IMR-90 (cell line): Measurements from ENCODE around the gene FAM53B. TPM values are rescaled to one million over a fixed set of nuclear protein-coding genes. Genes with fewer than 3 reads are reported as not detected.

Experiments
- ATAC-seq: fragments of 200-7000 bp; cut with Tn5 transposase; 2 replicates; pipeline ENCODE4 v1.9.1; 2020; ENCODE audit warnings: low read depth, mild to moderate bottlenecking, moderate library complexity
- BruUV-seq: library from RNA; stranded (reverse); fragments of 400-500 nt; replicated peaks from 2 replicates; lab custom pipeline; 2021; lab: Mats Ljungman, UMichigan
- CTCF ChIA-PET: fragments of 300-600 bp; formaldehyde crosslinking; extraction: SDS; loops from one replicate; lab custom pipeline; 2021; ENCODE audit warnings: antibody characterized with exemption; lab: Yijun Ruan, JAX
- POLR2A ChIA-PET: fragments of 300-600 bp; sonication (Branson Sonifier 250); formaldehyde crosslinking; loops from one replicate; lab custom pipeline; 2022; ENCODE audit warnings: antibody characterized with exemption; ENCODE audit not compliant: unreplicated experiment; lab: Charles Lee
- DNase-seq: peaks from one replicate; pipeline ENCODE4 v3.0.0; 2013
- H2AFZ ChIP-seq: replicated peaks from 2 replicates; pipeline ENCODE3; 2013; ENCODE audit warnings: low read length, mild to moderate bottlenecking; ENCODE audit not compliant: poor library complexity
- H2AK5ac ChIP-seq: 2 replicates; pipeline ENCODE4 v1.6.1; 2013; ENCODE audit warnings: low read depth, low read length, inconsistent platforms
- H2AK9ac ChIP-seq: replicated peaks from 2 replicates; pipeline ENCODE3; 2013; ENCODE audit warnings: mild to moderate bottlenecking, low read depth, low read length, moderate library complexity; ENCODE audit not compliant: poor library complexity
- H2BK120ac ChIP-seq: 2 replicates; pipeline ENCODE4 v1.6.1; 2013; ENCODE audit warnings: low read depth, low read length, inconsistent platforms
- H2BK15ac ChIP-seq: 3 replicates; pipeline ENCODE4 v1.6.1; 2013; ENCODE audit warnings: low read depth, low read length, inconsistent platforms
- H2BK20ac ChIP-seq: 2 replicates; pipeline ENCODE4 v1.6.1; 2013; ENCODE audit warnings: low read depth, mild to moderate bottlenecking, inconsistent platforms, low read length, moderate library complexity
- H2BK5ac ChIP-seq: 2 replicates; pipeline ENCODE4 v1.6.1; 2013; ENCODE audit warnings: mild to moderate bottlenecking, low read depth, low read length, inconsistent platforms; ENCODE audit not compliant: poor library complexity, severe bottlenecking
- H3K14ac ChIP-seq: replicated peaks from 2 replicates; pipeline ENCODE4 v1.6.1; 2013; ENCODE audit warnings: low read depth, low read length, inconsistent platforms
- H3K18ac ChIP-seq: 2 replicates; pipeline ENCODE4 v1.6.1; 2013; ENCODE audit warnings: low read depth, low read length, control low read depth
- H3K23ac ChIP-seq: 2 replicates; pipeline ENCODE4 v1.6.1; 2013; ENCODE audit warnings: low read depth, low read length, inconsistent platforms
- H3K27ac ChIP-seq: 2 replicates; pipeline ENCODE4 v1.5.1; 2013; ENCODE audit warnings: mild to moderate bottlenecking, control low read depth, low read length; ENCODE audit not compliant: insufficient read depth
- H3K27me3 ChIP-seq: 2 replicates; pipeline ENCODE4 v1.6.1; 2013; ENCODE audit warnings: low read length; ENCODE audit not compliant: control insufficient read depth, insufficient read depth
- H3K36me3 ChIP-seq: 2 replicates; pipeline ENCODE4 v1.6.1; 2013; ENCODE audit warnings: low read length, mixed read lengths; ENCODE audit not compliant: control insufficient read depth, insufficient read depth
- H3K4ac ChIP-seq: 2 replicates; pipeline ENCODE4 v1.6.1; 2013; ENCODE audit warnings: low read depth, low read length, inconsistent platforms
- H3K4me1 ChIP-seq: 2 replicates; pipeline ENCODE4 v1.6.1; 2013; ENCODE audit warnings: low read length, mixed read lengths; ENCODE audit not compliant: control insufficient read depth, insufficient read depth
- H3K4me2 ChIP-seq: 2 replicates; pipeline ENCODE4 v1.6.1; 2013; ENCODE audit warnings: low read depth, mild to moderate bottlenecking, control low read depth, low read length, moderate library complexity
- H3K4me3 ChIP-seq: 2 replicates; pipeline ENCODE4 v1.5.1; 2013; ENCODE audit warnings: low read depth, mild to moderate bottlenecking, control low read depth, low read length, moderate library complexity; ENCODE audit not compliant: insufficient read depth
- H3K56ac ChIP-seq: 2 replicates; pipeline ENCODE4 v1.6.1; 2013; ENCODE audit warnings: low read length, inconsistent platforms; ENCODE audit not compliant: insufficient read depth; ENCODE audit errors: extremely low read depth
- H3K79me1 ChIP-seq, 2 experiments: 2 replicates each; pipeline ENCODE4 v1.6.1; 2013; ENCODE audit warnings: low read length in 2 of 2, inconsistent platforms in 1 of 2, low read depth in 1 of 2
- H3K9ac ChIP-seq: 2 replicates; pipeline ENCODE4 v1.6.1; 2013; ENCODE audit warnings: low read depth, low read length, control low read depth
- H3K9me1 ChIP-seq: 2 replicates; pipeline ENCODE4 v1.6.1; 2013; ENCODE audit warnings: low read length, inconsistent platforms; ENCODE audit not compliant: insufficient read depth
- H3K9me3 ChIP-seq: 2 replicates; pipeline ENCODE4 v1.6.1; 2013; ENCODE audit warnings: low read length; ENCODE audit not compliant: control insufficient read depth, insufficient read depth
- H4K20me1 ChIP-seq: 2 replicates; pipeline ENCODE4 v1.6.1; 2013; ENCODE audit warnings: low read length, inconsistent platforms; ENCODE audit not compliant: insufficient read depth
- H4K5ac ChIP-seq: 2 replicates; pipeline ENCODE4 v1.6.1; 2013; ENCODE audit warnings: mild to moderate bottlenecking, low read depth, low read length, control low read depth
- H4K8ac ChIP-seq, 2 experiments: 2 replicates each; pipeline ENCODE4 v1.6.1; 2013; ENCODE audit warnings: low read depth in 2 of 2, low read length in 2 of 2, control low read depth in 1 of 2, inconsistent platforms in 1 of 2
- H4K91ac ChIP-seq: 2 replicates; pipeline ENCODE4 v1.6.1; 2013; ENCODE audit warnings: low read depth, low read length, inconsistent platforms; ENCODE audit not compliant: insufficient read depth
- BHLHE40 ChIP-seq: fragments of 150-350 bp; IDR thresholded peaks from 2 replicates; pipeline ENCODE4 v1.6.1; 2016; ENCODE audit warnings: mild to moderate bottlenecking, low read depth, low read length
- CEBPB ChIP-seq: IDR thresholded peaks from 2 replicates; pipeline ENCODE4 v1.6.1; 2012; ENCODE audit warnings: low read depth, low read length, improper control_type of control experiment
- CHD1 ChIP-seq: IDR thresholded peaks from 2 replicates; pipeline ENCODE4 v1.6.1; 2012; ENCODE audit warnings: low read depth, low read length, improper control_type of control experiment
- CTCF ChIP-seq: conservative IDR thresholded peaks from 2 replicates; pipeline ENCODE4 v1.5.1; 2012; ENCODE audit warnings: mild to moderate bottlenecking, low read depth, low read length, improper control_type of control experiment
- FOS ChIP-seq: fragments of 150-350 bp; IDR thresholded peaks from 2 replicates; pipeline ENCODE4 v1.6.1; 2016; ENCODE audit warnings: low read depth, low read length
- MAZ ChIP-seq: IDR thresholded peaks from 2 replicates; pipeline ENCODE4 v1.6.1; 2012; ENCODE audit warnings: low read depth, mild to moderate bottlenecking, low read length, improper control_type of control experiment, moderate library complexity, borderline replicate concordance
- MXI1 ChIP-seq: IDR thresholded peaks from 2 replicates; pipeline ENCODE4 v1.6.1; 2012; ENCODE audit warnings: low read depth, mild to moderate bottlenecking, low read length, moderate library complexity, borderline replicate concordance
- RCOR1 ChIP-seq: IDR thresholded peaks from 2 replicates; pipeline ENCODE4 v1.6.1; 2012; ENCODE audit warnings: mild to moderate bottlenecking, low read length, improper control_type of control experiment; ENCODE audit not compliant: insufficient replicate concordance
- RFX5 ChIP-seq: IDR thresholded peaks from 2 replicates; pipeline ENCODE4 v1.8.0; 2012; ENCODE audit warnings: low read depth, mild to moderate bottlenecking, low read length, moderate library complexity
- SMC3 ChIP-seq: fragments of 150-350 bp; IDR thresholded peaks from 2 replicates; pipeline ENCODE4 v1.6.1; 2016; ENCODE audit warnings: low read depth, mild to moderate bottlenecking, antibody characterized with exemption, low read length, moderate library complexity
- WGBS, 2 experiments: methylation state at CpG; one replicate each; pipeline versions ENCODE4 v1.1.5 to v1.1.7; 2013; ENCODE audit warnings: missing lambda C conversion rate in 2 of 2; ENCODE audit not compliant: insufficient read length in 1 of 2; ENCODE audit errors: extremely low coverage in 2 of 2; 5-methylcytosine and 5-hydroxymethylcytosine counted together
- dilution Hi-C: fragments of 300-500 bp; cut with HindIII; formaldehyde crosslinking; loops from one replicate; pipeline ENCODE4 v1.14.3; 2018; ENCODE audit warnings: low sequenced_read_pairs; ENCODE audit not compliant: unreplicated experiment
- in situ Hi-C: fragments of 300-500 bp; cut with MboI; formaldehyde crosslinking; loops from 3 replicates; pipeline ENCODE4 v1.14.3; 2019; ENCODE audit warnings: low sequenced_read_pairs, inconsistent platforms, mixed read lengths
- intact Hi-C: fragments of 100-400 bp; cut with micrococcal nuclease; formaldehyde crosslinking; loops from 2 replicates; pipeline ENCODE4 v1.10.0; 2022
- polyA plus RNA-seq, 3 experiments: library from polyadenylated mRNA; depleted of rRNA; stranded (reverse); fragments of >200 nt; gene quantifications; 2 replicates each; pipeline ENCODE4 v1.2.3, GENCODE V29; 2012; ENCODE audit warnings: low replicate concordance in 1 of 3
- total RNA-seq: library from RNA; depleted of rRNA; stranded (reverse); fragments of >200 nt; gene quantifications from 2 replicates; pipeline ENCODE4 v1.2.3, GENCODE V29; 2012

The FAM53B gene
- total and polyA plus RNA-seq, 2 of the 4 experiments (the other 2 are of a cell fraction), result 3.8 to 5.7 TPM

- in situ Hi-C loops, result no loop called here
Observed at GRCh38 chr10:124730790-124731189, 13.4 kb downstream of the FAM53B start.

More at GRCh38 chr10:124730790-124731189, 13.4 kb downstream of the FAM53B start:
- Histone ChIP-seq H3K27me3 (no peaks in the 10 kb centered on the region), H4K5ac (no peak overlapping the region), H2AFZ (no peak overlapping the region), H3K27ac (no peak overlapping the region), H3K56ac (no peak overlapping the region), H3K36me3 (peaks cover 2% of the 10 kb centered on the region; the same call in 1 of the 2 replicates), H2BK20ac (no peak overlapping the region), H3K4ac (no peak overlapping the region), H2BK120ac (no peak overlapping the region), H3K79me1 (peaks cover 0 to 24% of the 10 kb centered on the region in 2 experiments; a peak in 2 of 4 replicates), H2AK9ac (no peak overlapping the region), H3K4me3 (no peak overlapping the region), H3K4me2 (no peak overlapping the region), H3K14ac (no peak overlapping the region), H3K9me1 (peaks cover 7% of the 10 kb centered on the region; the same call in 1 of the 2 replicates), H4K20me1 (peaks cover 13% of the 10 kb centered on the region; the same call in 1 of the 2 replicates), H2AK5ac (no peak overlapping the region), H4K91ac (no peak overlapping the region), H2BK15ac (no peak overlapping the region), H3K9ac (no peak overlapping the region), H3K18ac (no peak overlapping the region), H2BK5ac (no peak overlapping the region), H3K23ac (no peak overlapping the region), H4K8ac (no peak overlapping the region), H3K9me3 (no peaks in the 10 kb centered on the region), H3K4me1 (peaks cover 10% of the 10 kb centered on the region; the same call in 1 of the 2 replicates)
- WGBS, 2 experiments, result no CpG with 5 or more reads among the region's 3 CpGs
- intact Hi-C loops, result no loop called here
- DNase-seq (no peak), ATAC-seq (no peak)
- BruUV-seq, result no TSS peak
- ChIA-PET POLR2A (no interaction called here), CTCF (no interaction called here)
- no peak for TF ChIP-seq BHLHE40
- no peak for TF ChIP-seq MXI1
- no peak for TF ChIP-seq CTCF
- TF ChIP-seq SMC3, result no peak
- TF ChIP-seq MAZ, result no peak
- TF ChIP-seq RFX5, result no peak
- TF ChIP-seq CHD1, result no peak
- no peak for TF ChIP-seq FOS
- no peak for TF ChIP-seq RCOR1
- TF ChIP-seq CEBPB, result no peak
- dilution Hi-C loops, result no loop called here
